Right lobe of liver (tissue), 4 donors: Measurements from ENCODE around the gene CYP2R1.

Experiments
- CTCF ChIP-seq, 4 donors: fragments of 200-600 bp in 3 of 4; fragments of 450-650 bp in 1 of 4; IDR thresholded peaks; one replicate each; pipeline versions ENCODE4 v1.5.1 to v1.8.0; 2016 to 2022; ENCODE audit warnings: antibody characterized with exemption in 4 of 4, mild to moderate bottlenecking in 2 of 4
- POLR2A ChIP-seq: fragments of 450-650 bp; IDR thresholded peaks from one replicate; pipeline ENCODE4 v1.6.1; 2017; ENCODE audit warnings: antibody characterized with exemption, mild to moderate bottlenecking
- donor health status: DM: no; HTN: no; CAD: no.
- donor health status: DM: no; HTN: no; CAD: no.
- donor health status: DM: no; HTN: yes; CAD: no.

- TF ChIP-seq CTCF (IDR thresholded peaks at IDR 0.05) (peak in 3 of 4 donors; percentile 32 to 42 (median 37)), POLR2A (peak; percentile 22)
These were observed 13.3 kb upstream of the CYP2R1 start for GRCh38 chr11:14905104-14906033.
